GM18870 (cell line): ENCODE results near the gene CYBRD1.
"Not testable (repeated sequence)": the region's sequence is repeated elsewhere in the genome, so short reads cannot be mapped to it uniquely, and the experiment has no call there.

Experiments used
- ATAC-seq: cut with Tn5 transposase; IDR thresholded peaks from one replicate; pipeline ENCODE4 v1.9.1; 2021; ENCODE audit warnings: moderate library complexity; ENCODE audit not compliant: unreplicated experiment

The CYBRD1 gene

GRCh38 chr2:171515672-171516298, 6.5 kb upstream of the CYBRD1 start:
- no peak for ATAC-seq

GRCh38 chr2:171516793-171517192, 5.5 kb upstream of the CYBRD1 start:
- no peak for ATAC-seq

GRCh38 chr2:171520471-171520870, 1.8 kb upstream of the CYBRD1 start:
- no peak for ATAC-seq

GRCh38 chr2:171521361-171522051, 768 bp upstream of the CYBRD1 start:
- no peak for ATAC-seq

GRCh38 chr2:171522788-171523087, 464 bp downstream of the CYBRD1 start:
- no peak for ATAC-seq

GRCh38 chr2:171523088-171524017, 1.1 kb downstream of the CYBRD1 start:
- no peak for ATAC-seq

GRCh38 chr2:171524018-171524401, 1.7 kb downstream of the CYBRD1 start:
- no peak for ATAC-seq

GRCh38 chr2:171529914-171530313, 7.6 kb downstream of the CYBRD1 start:
- ATAC-seq = no peak

- no peak for ATAC-seq
Observed at GRCh38 chr2:171530378-171530777, 8.1 kb downstream of the CYBRD1 start.

GRCh38 chr2:171530859-171531258, 8.6 kb downstream of the CYBRD1 start:
- ATAC-seq = not testable (repeated sequence)

GRCh38 chr2:171531291-171531690, 9.0 kb downstream of the CYBRD1 start:
- ATAC-seq = no peak

- no peak for ATAC-seq
Observed at GRCh38 chr2:171531836-171532450, 9.7 kb downstream of the CYBRD1 start.

- no peak for ATAC-seq
Observed at GRCh38 chr2:171533331-171533730, 11.1 kb downstream of the CYBRD1 start.

GRCh38 chr2:171535528-171535927, 13.3 kb downstream of the CYBRD1 start:
- not testable (repeated sequence) for ATAC-seq

GRCh38 chr2:171540437-171540836, 18.2 kb downstream of the CYBRD1 start:
- no peak for ATAC-seq

- ATAC-seq = no peak
Observed at GRCh38 chr2:171541202-171541887, 19.1 kb downstream of the CYBRD1 start.

GRCh38 chr2:171545086-171545485, 22.8 kb downstream of the CYBRD1 start:
- ATAC-seq = no peak

- ATAC-seq = no peak
Observed at GRCh38 chr2:171547256-171547655, 25.0 kb downstream of the CYBRD1 start.

- ATAC-seq = no peak
Observed at GRCh38 chr2:171547720-171548119, 25.4 kb downstream of the CYBRD1 start.

GRCh38 chr2:171550613-171551012, 28.3 kb downstream of the CYBRD1 start:
- ATAC-seq = no peak

GRCh38 chr2:171551836-171552235, 29.6 kb downstream of the CYBRD1 start:
- no peak for ATAC-seq
